Lung (tissue), 12 donors: ENCODE data around the gene SPINK8. TPM values are rescaled to one million over a fixed set of nuclear protein-coding genes. Genes with fewer than 3 reads are reported as not detected.

Experiments used
- ATAC-seq: fragments of 200-7000 bp; cut with Tn5 transposase; one replicate; pipeline ENCODE4 v1.9.1; 2020; ENCODE audit warnings: moderate number of reproducible peaks; ENCODE audit not compliant: insufficient read depth, low FRiP score
- DNase-seq, 3 donors: peaks; one replicate each; pipeline ENCODE4 v3.0.0-alpha.2; 2013 to 2017
- H3K27ac ChIP-seq, 2 donors: one replicate each; pipeline ENCODE4 v1.5.1; 2013; ENCODE audit warnings: mild to moderate bottlenecking in 2 of 2, moderate library complexity in 2 of 2, control low read depth in 1 of 2, inconsistent platforms in 1 of 2, low read depth in 1 of 2, low read length in 1 of 2
- H3K27me3 ChIP-seq, 3 donors: one replicate each; pipeline ENCODE4 v1.5.1; 2013; ENCODE audit warnings: low read length in 2 of 3; ENCODE audit not compliant: control insufficient read depth in 3 of 3, insufficient read depth in 3 of 3
- H3K36me3 ChIP-seq, 4 donors: one replicate each; pipeline ENCODE4 v1.5.1; 2013; ENCODE audit warnings: low read length in 4 of 4, mild to moderate bottlenecking in 1 of 4, moderate library complexity in 1 of 4; ENCODE audit not compliant: control insufficient read depth in 4 of 4, insufficient read depth in 4 of 4
- H3K4me1 ChIP-seq, 5 donors: one replicate each; pipeline ENCODE4 v1.5.1; 2013; ENCODE audit warnings: low read length in 5 of 5, mild to moderate bottlenecking in 2 of 5, moderate library complexity in 1 of 5; ENCODE audit not compliant: control insufficient read depth in 5 of 5, insufficient read depth in 5 of 5
- H3K4me3 ChIP-seq: one replicate; pipeline ENCODE4 v1.5.1; 2013; ENCODE audit warnings: mild to moderate bottlenecking, control low read depth, moderate library complexity
- H3K9ac ChIP-seq, 2 donors: one replicate each; pipeline ENCODE4 v1.5.1; 2013; ENCODE audit warnings: low read length in 2 of 2, control low read depth in 1 of 2; ENCODE audit not compliant: insufficient read depth in 1 of 2
- H3K9me3 ChIP-seq, 4 donors: one replicate each; pipeline ENCODE4 v1.5.1; 2013; ENCODE audit warnings: low read length in 3 of 4, mild to moderate bottlenecking in 1 of 4, moderate library complexity in 1 of 4; ENCODE audit not compliant: control insufficient read depth in 4 of 4, insufficient read depth in 3 of 4
- CTCF ChIP-seq: IDR thresholded peaks from 2 replicates; pipeline ENCODE4 v1.5.1; 2012; ENCODE audit warnings: mild to moderate bottlenecking; ENCODE audit errors: control extremely low read depth, extremely low read depth
- WGBS, 2 donors: extraction: QIAGEN DNeasy Blood & Tissue Kit; methylation state at CpG; one replicate each; pipeline ENCODE4 v1.1.7; 2013; 5-methylcytosine and 5-hydroxymethylcytosine counted together
- polyA plus RNA-seq, 2 donors: library from polyadenylated mRNA; stranded (reverse); fragments of 200-250 nt; gene quantifications; one replicate each; pipeline ENCODE4 v1.2.1, GENCODE V29; 2013
- total RNA-seq, 2 donors: library from RNA; depleted of rRNA in 1 of 2; stranded (reverse); fragments of >200 nt in 1 of 2; gene quantifications; one replicate each; pipeline ENCODE4 v1.2.1, GENCODE V29; 2014 to 2021
- donor health status: control.
- donor health status: control.
- donor health status: Bipolar disorder and iron deficiency.
- donor health status: healthy.
- donor health status: DM: yes; HTN: yes; CAD: no.

Gene SPINK8
- total and polyA plus RNA-seq, 4 donors, result not detected

- no peaks in the 10 kb centered on the region for H3K4me1 ChIP-seq
- H3K9ac ChIP-seq, result no peak overlapping the region
- no peak overlapping the region for H3K27ac ChIP-seq
- no peak for TF ChIP-seq CTCF
- DNase-seq, result no peak
- H3K36me3 ChIP-seq, result no peaks in the 10 kb centered on the region
- H3K9me3 ChIP-seq, result peaks cover 0 to 12% (median 4%) of the 10 kb centered on the region in 4 donors
- no peak overlapping the region for H3K4me3 ChIP-seq
- H3K27me3 ChIP-seq, result no peaks in the 10 kb centered on the region
- ATAC-seq, result no peak
Measured at GRCh38 chr3:48314542-48314941, 18.9 kb downstream of the SPINK8 start.

GRCh38 chr3:48306860-48307530, 26.5 kb downstream of the SPINK8 start:
- no peak for ATAC-seq
- no peak overlapping the region for H3K9ac ChIP-seq
- H3K27me3 ChIP-seq, result no peaks in the 10 kb centered on the region
- DNase-seq, result no peak
- H3K4me1 ChIP-seq, result peaks cover 0 to 6% (median 0%) of the 10 kb centered on the region in 5 donors
- no peak for TF ChIP-seq CTCF
- no peak overlapping the region for H3K4me3 ChIP-seq
- no peak overlapping the region for H3K27ac ChIP-seq
- peaks cover 0 to 3% (median 0%) of the 10 kb centered on the region in 4 donors for H3K36me3 ChIP-seq
- no peaks in the 10 kb centered on the region for H3K9me3 ChIP-seq
- WGBS, 2 donors, result 20 to 47% methylated on average over 4 of the region's 4 CpGs

GRCh38 chr3:48306290-48306689, 27.2 kb downstream of the SPINK8 start:
- WGBS, 2 donors, result 74 to 87% methylated on average over 2 of the region's 2 CpGs
- peaks cover 0 to 6% (median 0%) of the 10 kb centered on the region in 5 donors for H3K4me1 ChIP-seq
- no peak for TF ChIP-seq CTCF
- no peak overlapping the region for H3K4me3 ChIP-seq
- DNase-seq (no peak), ATAC-seq (no peak)
- no peak overlapping the region for H3K27ac ChIP-seq
- no peaks in the 10 kb centered on the region for H3K27me3 ChIP-seq
- H3K36me3 ChIP-seq, result peaks cover 0 to 3% (median 0%) of the 10 kb centered on the region in 4 donors
- H3K9ac ChIP-seq, result no peak overlapping the region
- H3K9me3 ChIP-seq, result no peaks in the 10 kb centered on the region

- no peak for TF ChIP-seq CTCF
- peaks cover 0 to 3% (median 0%) of the 10 kb centered on the region in 4 donors for H3K36me3 ChIP-seq
- WGBS, 2 donors, result 73 to 89% methylated on average over 2 of the region's 2 CpGs
- H3K27me3 ChIP-seq, result no peaks in the 10 kb centered on the region
- no peaks in the 10 kb centered on the region for H3K9me3 ChIP-seq
- peaks cover 0 to 8% (median 1%) of the 10 kb centered on the region in 5 donors for H3K4me1 ChIP-seq
- H3K4me3 ChIP-seq, result no peak overlapping the region
- no peak overlapping the region for H3K9ac ChIP-seq
- no peak for ATAC-seq
- no peak overlapping the region for H3K27ac ChIP-seq
- no peak for DNase-seq
Measured at GRCh38 chr3:48305396-48305795, 28.1 kb downstream of the SPINK8 start.
